NK-92 (cell line): ENCODE results near the gene EPO.
"Not testable (repeated sequence)": the region's sequence is repeated elsewhere in the genome, so short reads cannot be mapped to it uniquely, and the experiment has no call there.

Experiments
- DNase-seq: peaks from one replicate; lab custom pipeline; 2025; ENCODE audit not compliant: unreplicated experiment; lab: John Stamatoyannopoulos, UW

The EPO gene

DNA sequence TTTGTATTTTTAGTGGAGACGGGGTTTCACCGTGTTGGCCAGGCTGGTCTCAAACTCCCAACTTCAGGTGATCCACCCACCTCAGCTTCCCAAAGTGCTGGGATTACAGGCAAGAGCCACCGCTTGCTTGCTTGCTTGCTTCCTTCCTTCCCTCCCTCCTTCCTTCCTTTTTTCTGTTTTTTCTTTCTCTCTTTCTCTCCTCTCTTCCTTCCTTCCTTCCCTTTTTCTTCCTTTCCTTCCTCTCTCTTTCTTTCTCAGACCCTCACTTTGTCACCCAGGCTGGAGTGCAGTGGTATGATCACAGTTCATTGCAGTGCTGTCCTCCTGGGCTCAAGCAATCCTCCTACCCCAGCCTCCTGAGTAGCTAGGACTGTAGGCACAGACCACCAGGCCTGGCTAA, 19.2 kb upstream of the EPO start:
- not testable (repeated sequence) for DNase-seq

DNA sequence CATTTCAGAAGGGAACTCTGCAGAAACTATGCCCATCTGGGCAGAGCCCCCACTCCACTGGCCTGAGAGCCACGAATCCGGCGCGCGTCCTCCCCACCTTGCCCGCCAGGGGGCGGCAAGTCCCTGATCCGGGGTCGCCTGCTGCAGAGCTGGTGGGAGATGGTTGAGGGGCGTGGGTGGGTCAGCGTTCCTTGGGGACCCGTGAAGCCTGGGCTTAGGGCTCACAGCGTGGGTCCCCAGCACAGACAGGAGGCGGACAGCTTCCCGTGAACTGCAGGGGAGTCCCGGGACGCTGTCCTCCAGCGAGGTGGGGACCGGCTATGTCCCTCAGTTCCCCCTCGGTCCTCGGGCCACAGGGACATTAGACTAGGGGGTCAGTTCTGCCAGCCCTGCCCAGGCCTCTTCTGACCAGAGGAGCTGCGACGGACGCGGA, 14.9 kb upstream of the EPO start:
- no peak for DNase-seq

DNA sequence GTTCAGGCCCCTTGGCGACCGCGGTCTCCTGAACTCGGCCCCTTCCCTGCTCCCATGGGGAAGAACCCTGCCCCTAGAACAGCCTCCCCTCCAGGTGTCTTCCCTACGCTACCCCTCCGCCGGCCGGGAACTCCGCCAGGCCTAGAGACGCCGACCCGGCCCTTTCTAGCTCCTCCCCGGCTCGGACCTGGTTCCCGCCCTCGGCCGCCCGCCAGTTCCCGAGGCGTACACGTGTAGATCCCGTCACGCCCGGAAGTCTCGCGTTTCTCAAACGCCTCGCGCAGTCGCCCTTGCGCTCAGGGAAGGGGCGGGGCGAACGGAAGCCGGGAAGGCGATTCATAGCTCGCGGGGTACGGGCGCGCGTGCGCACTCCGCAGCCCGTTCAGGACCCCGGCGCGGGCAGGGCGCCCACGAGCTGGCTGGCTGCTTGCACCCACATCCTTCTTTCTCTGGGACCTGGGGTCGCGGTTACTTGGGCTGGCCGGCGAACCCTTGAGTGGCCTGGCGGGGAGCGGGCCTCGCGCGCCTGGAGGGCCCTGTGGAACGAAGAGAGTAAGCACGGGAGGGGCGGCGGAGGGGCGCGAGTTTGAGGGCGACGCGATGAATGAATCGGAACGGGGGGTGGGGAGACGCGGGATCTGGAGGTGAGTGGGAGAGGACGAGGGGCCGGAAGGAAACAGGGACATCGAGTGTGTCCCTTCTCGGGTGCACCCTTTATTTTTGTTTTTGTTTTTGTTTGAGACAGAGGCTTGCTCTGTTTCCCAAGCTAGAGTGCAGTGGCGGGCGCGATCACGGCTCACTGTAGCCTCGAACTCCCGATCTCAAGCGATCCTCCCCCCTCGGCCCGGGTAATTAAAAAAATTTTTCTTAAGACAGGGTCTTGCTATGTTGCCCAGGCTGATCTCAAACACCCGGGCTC, 14.3 kb upstream of the EPO start, which contains the start of gene POP7:
POP7 (plus strand) TSS at position 369 of the 919 bp plus-strand sequence. CDS start 710 bp downstream, outside the sequence.
- DNase-seq = peak; percentile 84

DNA sequence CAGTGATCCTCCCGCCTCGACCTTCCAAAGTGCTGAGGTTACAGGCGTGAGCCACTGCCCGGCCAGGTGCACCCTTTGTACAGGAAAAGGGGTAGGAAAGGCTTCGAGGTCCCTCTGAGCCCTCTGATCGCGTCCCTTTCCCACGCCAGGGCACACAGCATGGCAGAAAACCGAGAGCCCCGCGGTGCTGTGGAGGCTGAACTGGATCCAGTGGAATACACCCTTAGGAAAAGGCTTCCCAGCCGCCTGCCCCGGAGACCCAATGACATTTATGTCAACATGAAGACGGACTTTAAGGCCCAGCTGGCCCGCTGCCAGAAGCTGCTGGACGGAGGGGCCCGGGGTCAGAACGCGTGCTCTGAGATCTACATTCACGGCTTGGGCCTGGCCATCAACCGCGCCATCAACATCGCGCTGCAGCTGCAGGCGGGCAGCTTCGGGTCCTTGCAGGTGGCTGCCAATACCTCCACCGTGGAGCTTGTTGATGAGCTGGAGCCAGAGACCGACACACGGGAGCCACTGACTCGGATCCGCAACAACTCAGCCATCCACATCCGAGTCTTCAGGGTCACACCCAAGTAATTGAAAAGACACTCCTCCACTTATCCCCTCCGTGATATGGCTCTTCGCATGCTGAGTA, 13.5 kb upstream of the EPO start:
- DNase-seq = no peak

DNA sequence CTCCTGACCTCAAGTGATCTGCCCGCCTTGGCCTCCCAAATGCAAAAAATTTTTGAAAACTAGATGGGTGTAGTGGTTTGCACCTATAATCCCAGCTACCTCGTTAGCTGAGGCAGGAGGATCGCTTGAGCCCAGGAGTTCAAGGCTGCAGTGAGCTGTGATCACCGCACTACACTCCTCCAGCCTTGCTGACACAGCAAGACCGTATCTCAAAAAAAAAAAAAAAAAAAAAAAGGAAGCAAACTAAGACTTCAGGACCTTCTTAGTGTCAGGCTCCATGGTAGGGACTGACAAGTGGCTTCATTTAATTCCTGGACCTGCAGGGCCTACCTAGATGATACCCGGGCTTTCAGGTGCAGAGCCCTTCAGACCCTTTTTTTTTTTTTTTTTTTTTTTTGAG, 11.9 kb upstream of the EPO start:
- no peak for DNase-seq

DNA sequence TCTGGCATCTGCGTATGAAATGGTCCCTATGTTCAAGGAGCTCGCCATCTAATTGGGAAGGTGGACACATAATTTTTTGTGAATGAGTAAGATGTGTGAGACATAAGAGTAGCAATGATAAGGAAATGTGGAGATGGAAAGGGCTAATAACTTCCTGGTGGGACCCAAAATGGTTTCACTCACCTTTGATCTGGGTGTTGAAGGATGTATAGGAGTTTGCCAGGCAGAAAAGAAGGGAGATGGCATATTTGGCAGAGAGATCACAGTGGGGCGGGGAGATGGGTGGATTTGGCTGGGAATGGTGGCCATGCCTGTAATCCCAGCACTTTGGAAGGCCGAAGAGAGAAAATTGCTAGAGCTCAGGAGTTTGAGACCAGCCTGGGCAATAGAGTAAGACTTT, 9.8 kb upstream of the EPO start:
- DNase-seq = no peak

DNA sequence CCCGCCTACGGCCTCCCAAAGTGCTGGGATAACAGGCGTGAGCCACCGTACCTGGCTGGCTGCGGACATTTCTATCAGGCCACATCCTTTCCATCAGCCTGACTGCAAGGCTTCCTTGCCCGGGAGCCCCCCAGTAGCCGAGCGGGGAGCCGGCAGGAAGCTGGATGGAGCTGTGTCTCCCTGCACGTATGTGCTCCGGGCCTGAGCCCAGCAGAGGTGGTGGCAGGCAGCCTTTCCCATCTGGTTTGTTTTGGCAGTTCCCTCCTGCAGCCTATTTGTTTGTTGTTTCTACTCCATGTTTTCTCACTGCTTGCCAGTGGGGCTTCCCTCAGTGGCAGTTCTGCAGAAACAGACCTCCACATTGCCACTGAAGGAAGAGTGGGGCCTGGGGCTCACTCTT, 8.9 kb upstream of the EPO start:
- DNase-seq = no peak

DNA sequence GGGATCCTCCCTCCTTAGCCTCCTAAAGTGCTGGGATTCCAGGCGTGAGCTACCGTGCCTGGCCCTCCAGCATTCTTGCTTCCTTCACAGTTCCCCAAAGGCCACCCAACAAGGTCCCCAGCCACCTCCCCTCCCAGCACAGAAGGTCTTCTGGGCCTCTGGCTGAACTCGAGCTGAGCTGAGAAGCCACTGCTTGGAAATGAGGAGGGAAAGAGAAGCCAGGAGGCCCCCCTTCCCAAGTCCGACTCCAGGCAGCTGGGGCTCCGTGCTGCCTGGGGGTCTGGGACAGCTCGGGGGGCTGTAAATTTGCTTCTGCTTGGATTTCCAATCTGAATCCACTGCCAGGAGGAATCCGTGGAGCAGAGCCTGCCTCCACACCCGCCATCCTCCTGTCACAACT, 5.5 kb upstream of the EPO start:
- DNase-seq = no peak

DNA sequence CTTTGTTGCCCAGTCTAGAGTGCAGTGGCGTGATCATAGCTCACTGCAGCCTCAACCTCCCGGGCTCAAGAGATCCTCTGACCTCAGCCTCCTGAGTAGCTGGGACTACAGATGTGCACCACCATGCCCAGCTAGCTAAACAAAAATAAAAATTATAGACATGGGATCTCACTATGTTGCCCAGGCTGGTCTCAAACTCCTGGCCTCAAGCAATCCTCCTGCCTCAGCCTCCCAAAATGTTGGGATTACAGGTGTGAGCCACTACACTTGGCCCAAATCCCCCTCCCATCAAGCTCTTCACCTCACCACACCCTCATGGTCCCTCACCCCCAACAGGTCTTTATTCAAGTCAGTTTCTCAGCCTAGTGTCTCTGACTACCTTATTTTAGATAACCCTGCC, 3.2 kb upstream of the EPO start:
- DNase-seq = not testable (repeated sequence)

DNA sequence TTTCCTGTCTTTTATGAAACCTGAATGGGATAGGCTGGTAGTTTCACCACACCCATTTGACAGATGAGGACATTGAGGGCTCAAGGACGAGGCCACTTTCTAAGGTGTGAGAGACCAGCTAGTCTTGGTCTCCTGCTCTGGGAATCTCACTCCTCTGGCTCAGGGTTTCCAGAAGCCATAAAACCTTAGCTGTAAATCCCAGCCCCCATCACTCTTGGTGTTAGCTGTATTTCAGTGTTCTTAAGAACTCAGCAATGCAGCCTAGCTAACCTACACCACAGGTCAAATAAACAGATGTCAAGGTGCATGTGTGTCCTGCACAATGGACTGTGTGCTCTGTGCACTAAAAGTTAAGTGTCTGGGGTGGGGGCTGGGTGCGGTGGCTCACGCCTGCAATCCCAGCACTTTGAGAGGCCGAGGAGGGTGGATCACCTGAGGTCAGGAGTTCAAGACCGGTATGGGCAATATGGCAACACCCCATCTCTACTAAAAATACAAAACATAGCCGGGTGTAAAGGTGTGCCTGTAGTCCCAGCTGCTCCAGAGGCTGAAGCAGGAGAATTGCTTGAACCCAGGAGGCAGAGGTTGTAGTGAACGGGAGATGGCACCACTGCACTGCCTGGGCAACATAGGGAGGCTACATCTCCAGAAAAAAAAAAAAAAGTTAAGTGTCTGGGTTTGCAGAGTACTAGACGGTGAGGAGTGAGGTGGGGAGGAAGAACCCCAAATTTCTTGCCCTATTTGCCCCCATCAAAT, 567 bp upstream of the EPO start:
- no peak for DNase-seq

DNA sequence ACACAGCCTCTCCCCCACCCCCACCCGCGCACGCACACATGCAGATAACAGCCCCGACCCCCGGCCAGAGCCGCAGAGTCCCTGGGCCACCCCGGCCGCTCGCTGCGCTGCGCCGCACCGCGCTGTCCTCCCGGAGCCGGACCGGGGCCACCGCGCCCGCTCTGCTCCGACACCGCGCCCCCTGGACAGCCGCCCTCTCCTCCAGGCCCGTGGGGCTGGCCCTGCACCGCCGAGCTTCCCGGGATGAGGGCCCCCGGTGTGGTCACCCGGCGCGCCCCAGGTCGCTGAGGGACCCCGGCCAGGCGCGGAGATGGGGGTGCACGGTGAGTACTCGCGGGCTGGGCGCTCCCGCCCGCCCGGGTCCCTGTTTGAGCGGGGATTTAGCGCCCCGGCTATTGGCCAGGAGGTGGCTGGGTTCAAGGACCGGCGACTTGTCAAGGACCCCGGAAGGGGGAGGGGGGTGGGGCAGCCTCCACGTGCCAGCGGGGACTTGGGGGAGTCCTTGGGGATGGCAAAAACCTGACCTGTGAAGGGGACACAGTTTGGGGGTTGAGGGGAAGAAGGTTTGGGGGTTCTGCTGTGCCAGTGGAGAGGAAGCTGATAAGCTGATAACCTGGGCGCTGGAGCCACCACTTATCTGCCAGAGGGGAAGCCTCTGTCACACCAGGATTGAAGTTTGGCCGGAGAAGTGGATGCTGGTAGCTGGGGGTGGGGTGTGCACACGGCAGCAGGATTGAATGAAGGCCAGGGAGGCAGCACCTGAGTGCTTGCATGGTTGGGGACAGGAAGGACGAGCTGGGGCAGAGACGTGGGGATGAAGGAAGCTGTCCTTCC, 620 bp downstream of the EPO start:
- no peak for DNase-seq

DNA sequence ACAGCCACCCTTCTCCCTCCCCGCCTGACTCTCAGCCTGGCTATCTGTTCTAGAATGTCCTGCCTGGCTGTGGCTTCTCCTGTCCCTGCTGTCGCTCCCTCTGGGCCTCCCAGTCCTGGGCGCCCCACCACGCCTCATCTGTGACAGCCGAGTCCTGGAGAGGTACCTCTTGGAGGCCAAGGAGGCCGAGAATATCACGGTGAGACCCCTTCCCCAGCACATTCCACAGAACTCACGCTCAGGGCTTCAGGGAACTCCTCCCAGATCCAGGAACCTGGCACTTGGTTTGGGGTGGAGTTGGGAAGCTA, 1.2 kb downstream of the EPO start:
- DNase-seq = no peak

DNA sequence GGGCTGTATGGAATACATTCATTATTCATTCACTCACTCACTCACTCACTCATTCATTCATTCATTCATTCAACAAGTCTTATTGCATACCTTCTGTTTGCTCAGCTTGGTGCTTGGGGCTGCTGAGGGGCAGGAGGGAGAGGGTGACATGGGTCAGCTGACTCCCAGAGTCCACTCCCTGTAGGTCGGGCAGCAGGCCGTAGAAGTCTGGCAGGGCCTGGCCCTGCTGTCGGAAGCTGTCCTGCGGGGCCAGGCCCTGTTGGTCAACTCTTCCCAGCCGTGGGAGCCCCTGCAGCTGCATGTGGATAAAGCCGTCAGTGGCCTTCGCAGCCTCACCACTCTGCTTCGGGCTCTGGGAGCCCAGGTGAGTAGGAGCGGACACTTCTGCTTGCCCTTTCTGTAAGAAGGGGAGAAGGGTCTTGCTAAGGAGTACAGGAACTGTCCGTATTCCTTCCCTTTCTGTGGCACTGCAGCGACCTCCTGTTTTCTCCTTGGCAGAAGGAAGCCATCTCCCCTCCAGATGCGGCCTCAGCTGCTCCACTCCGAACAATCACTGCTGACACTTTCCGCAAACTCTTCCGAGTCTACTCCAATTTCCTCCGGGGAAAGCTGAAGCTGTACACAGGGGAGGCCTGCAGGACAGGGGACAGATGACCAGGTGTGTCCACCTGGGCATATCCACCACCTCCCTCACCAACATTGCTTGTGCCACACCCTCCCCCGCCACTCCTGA, 2.4 kb downstream of the EPO start:
- DNase-seq = no peak

DNA sequence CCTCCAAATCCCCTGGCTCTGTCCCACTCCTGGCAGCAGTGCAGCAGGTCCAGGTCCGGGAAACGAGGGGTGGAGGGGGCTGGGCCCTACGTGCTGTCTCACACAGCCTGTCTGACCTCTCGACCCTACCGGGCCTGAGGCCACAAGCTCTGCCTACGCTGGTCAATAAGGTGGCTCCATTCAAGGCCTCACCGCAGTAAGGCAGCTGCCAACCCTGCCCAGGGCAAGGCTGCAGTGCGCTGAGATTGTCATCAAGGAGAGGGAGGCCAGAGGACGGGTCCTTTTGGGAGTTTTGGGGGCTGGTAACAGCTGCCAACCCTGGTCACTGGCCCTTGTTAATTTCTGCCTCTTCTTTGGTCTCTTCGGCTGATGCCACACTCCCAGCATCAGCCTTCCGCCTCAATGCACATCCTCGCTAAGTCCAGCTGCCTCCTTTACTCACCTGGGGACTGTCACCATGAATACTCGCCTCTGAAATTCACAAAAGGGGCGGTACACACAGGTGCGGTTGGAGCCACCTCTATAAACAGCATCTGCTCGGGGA, 3.5 kb downstream of the EPO start:
- DNase-seq = no peak

DNA sequence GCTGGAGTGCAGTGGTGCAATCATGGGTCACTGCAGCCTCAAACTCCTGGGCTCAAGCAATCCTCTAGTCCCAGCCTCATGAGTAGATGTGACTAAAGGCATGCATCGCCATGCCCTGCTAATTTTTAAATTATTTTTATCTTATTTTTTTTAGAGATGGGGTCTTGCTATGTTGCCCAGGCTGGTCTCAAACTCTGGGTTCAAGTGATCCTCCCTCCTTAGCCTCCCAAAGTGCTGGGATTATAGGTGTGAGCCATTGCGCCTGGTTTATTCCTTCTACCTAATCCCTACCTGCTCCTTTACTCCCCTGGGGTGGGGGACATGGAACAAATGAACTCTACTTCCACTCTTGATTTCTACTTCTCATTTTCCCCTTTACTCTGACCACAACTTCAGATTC, 4.1 kb downstream of the EPO start:
- not testable (repeated sequence) for DNase-seq

DNA sequence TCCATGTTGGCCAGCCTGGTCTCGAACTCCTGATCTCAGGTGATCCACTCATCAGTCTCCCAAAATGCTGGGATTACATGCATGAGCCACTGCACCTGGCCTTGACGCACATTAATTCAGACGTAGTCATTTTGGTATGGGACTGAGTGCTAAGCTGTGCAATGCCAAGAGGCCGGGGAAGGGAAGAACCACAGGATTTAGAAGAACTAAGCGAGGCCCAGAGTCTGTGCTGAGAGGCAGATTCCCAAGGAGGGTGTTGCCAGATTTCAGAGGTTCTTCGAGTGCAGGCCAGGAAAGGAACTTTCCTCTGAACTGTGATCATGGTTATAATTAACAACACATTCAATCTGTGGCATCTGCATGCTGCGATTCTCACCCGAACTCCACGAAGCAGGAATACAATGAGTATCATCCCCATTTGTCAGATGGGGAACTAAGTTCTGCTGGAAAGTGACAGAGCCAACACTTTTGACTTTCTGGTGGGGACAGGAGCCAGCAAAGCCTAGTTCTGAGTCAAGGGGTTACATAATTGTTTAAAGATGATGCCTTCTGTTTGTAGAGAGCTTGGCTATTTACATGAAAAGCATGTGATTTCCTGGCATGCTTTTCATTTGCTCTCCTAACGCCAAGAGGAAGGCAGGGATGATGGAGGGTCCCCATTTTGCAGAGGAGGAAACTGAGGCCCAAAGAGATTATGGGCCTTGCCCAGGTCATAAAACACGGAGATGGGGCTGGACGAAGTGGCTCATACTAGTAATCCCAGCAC, 6.9 kb downstream of the EPO start:
- DNase-seq = no peak

DNA sequence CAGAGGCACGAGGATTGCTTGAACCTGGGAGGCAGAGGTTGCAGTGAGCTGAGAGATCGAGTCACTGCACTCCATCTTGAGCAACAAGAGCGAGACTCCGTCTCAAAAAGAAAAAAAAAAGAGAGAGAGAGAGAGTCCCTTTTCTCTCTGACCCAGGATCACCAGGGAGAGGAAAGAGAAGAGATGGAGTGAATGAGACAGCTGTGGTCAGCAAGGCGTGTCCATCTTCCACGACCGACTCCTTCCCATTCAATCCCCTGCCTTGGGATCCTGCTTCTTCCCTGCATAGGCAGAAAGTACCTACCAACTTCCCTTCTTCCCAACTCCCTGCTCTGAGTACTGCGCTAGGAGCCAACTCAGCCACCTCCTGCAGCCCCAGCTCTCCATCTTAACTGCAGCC, 7.9 kb downstream of the EPO start:
- DNase-seq = no peak

DNA sequence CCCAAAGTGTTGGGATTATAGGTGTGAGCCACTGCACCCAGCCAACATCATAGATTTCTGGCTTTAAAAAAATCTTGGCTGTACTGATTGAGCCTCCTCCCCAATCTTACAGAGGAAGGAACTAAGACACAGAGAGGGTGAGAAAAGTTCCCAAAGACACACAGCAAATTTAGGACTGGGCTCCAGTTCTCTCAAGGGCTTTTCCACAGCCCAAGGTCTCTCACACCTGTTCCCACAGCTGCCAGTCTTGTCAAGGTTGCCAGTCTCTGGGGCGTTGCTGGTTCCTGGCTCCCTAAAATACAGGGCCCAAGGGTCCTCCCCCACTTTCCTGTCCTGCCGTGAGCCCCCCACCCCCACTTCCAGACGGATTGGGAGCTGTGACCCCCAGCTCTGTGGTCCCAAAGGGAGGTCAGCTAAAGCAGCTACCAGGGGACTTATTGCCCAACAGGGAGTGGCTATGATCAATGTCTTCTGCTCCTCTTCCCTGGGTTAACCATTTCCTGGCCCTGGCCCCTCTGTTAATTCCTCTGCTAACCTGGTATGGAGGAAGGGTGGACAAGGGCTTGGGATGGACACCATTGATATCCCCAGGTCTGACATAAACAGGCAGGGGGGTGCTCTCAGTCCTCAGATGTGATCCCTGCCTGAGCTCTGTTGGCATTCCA, 10.0 kb downstream of the EPO start:
- no peak for DNase-seq
